Panc1 (cell line): ENCODE measurements around the gene OR6J1. TPM values are rescaled to one million over a fixed set of nuclear protein-coding genes. Genes with fewer than 3 reads are reported as not detected.
"Not testable (repeated sequence)": the region's sequence is repeated elsewhere in the genome, so short reads cannot be mapped to it uniquely, and the experiment has no call there.

ENCODE experiments used
- ATAC-seq: fragments of 200-7000 bp; cut with Tn5 transposase; 2 replicates; pipeline ENCODE4 v1.9.1; 2020; ENCODE audit warnings: mild to moderate bottlenecking, moderate library complexity
- BruUV-seq: library from RNA; stranded (reverse); fragments of 400-500 nt; replicated peaks from 2 replicates; lab custom pipeline; 2021; lab: Mats Ljungman, UMichigan
- CTCF ChIA-PET: fragments of 300-600 bp; sonication (Branson Sonifier 250); formaldehyde crosslinking; loops from one replicate; lab custom pipeline; 2022; ENCODE audit warnings: antibody characterized with exemption; lab: Charles Lee
- POLR2A ChIA-PET: fragments of 300-600 bp; sonication (Branson Sonifier 250); formaldehyde crosslinking; loops from one replicate; lab custom pipeline; 2022; ENCODE audit warnings: antibody characterized with exemption; lab: Charles Lee
- DNase-seq: peaks from one replicate; pipeline ENCODE4 v3.0.0-alpha.2; 2010; ENCODE audit warnings: low read depth, low spot score
- H3K27ac ChIP-seq: 2 replicates; pipeline ENCODE4 v1.5.1; 2011; ENCODE audit warnings: mild to moderate bottlenecking, low read length, inconsistent platforms
- H3K27me3 ChIP-seq: fragments of 200-500 bp; sonication (Bioruptor generic); 2 replicates; pipeline ENCODE4 v1.6.0; 2014; ENCODE audit warnings: low read length, inconsistent platforms; ENCODE audit not compliant: control insufficient read depth, insufficient read depth
- H3K36me3 ChIP-seq: fragments of 200-500 bp; sonication (Bioruptor generic); 2 replicates; pipeline ENCODE4 v1.5.1; 2014; ENCODE audit warnings: inconsistent platforms, mild to moderate bottlenecking, low read length, moderate library complexity; ENCODE audit not compliant: control insufficient read depth, insufficient read depth
- H3K4me1 ChIP-seq: 2 replicates; pipeline ENCODE4 v1.5.1; 2011; ENCODE audit warnings: inconsistent platforms, mild to moderate bottlenecking, low read length, moderate library complexity; ENCODE audit not compliant: control insufficient read depth, insufficient read depth
- H3K4me3 ChIP-seq, 2 experiments: 2 replicates each; pipeline ENCODE4 v1.5.1; 2011 to 2012; ENCODE audit warnings: low read depth in 2 of 2, low read length in 2 of 2, mild to moderate bottlenecking in 2 of 2, inconsistent platforms in 1 of 2, moderate library complexity in 1 of 2
- H3K9me3 ChIP-seq: fragments of 200-500 bp; sonication (Bioruptor generic); 2 replicates; pipeline ENCODE4 v1.5.1; 2014; ENCODE audit warnings: low read depth, mild to moderate bottlenecking, inconsistent platforms, low read length, moderate library complexity; ENCODE audit not compliant: control insufficient read depth, insufficient read depth
- POLR2AphosphoS5 ChIP-seq: IDR thresholded peaks from 2 replicates; pipeline ENCODE4 v1.6.1; 2012; ENCODE audit warnings: mild to moderate bottlenecking, low read depth, low read length, moderate library complexity
- SIN3A ChIP-seq: IDR thresholded peaks from 2 replicates; pipeline ENCODE4 v1.6.1; 2012; ENCODE audit warnings: low read depth, mild to moderate bottlenecking, low read length, moderate library complexity, borderline replicate concordance; ENCODE audit not compliant: insufficient read depth
- TCF7L2 ChIP-seq: IDR thresholded peaks from 2 replicates; pipeline ENCODE4 v1.6.1; 2011; ENCODE audit warnings: mild to moderate bottlenecking, low read depth, low read length, inconsistent platforms
- in situ Hi-C: cut with HindIII; loops from 2 replicates; pipeline ENCODE4 v1.10.0; 2016; ENCODE audit warnings: low sequenced_read_pairs, low pct_unique_long_range_greater_than_20kb
- intact Hi-C: fragments of 100-400 bp; cut with micrococcal nuclease; formaldehyde crosslinking; loops from one replicate; pipeline ENCODE4 v1.10.0; 2022; ENCODE audit not compliant: unreplicated experiment
- total RNA-seq: library from RNA; stranded (reverse); gene quantifications from one replicate; pipeline ENCODE4 v1.2.1, GENCODE V29; 2021; ENCODE audit not compliant: unreplicated experiment
- TF ChIP-seq, protein P1 (sequence below), 2 experiments: IDR thresholded peaks; 2 replicates each; pipeline ENCODE4 v1.6.1; 2011 to 2012; ENCODE audit warnings: low read depth in 2 of 2, control low read depth in 1 of 2, low read length in 1 of 2, mild to moderate bottlenecking in 1 of 2, moderate library complexity in 1 of 2; ENCODE audit not compliant: insufficient read depth in 1 of 2
- TF ChIP-seq, protein P2 (sequence below): fragments of 450-650 bp; IDR thresholded peaks from 2 replicates; pipeline ENCODE4 v1.5.1; 2017; ENCODE audit warnings: mild to moderate bottlenecking

Gene OR6J1
- total RNA-seq, 1 experiment from 2014 or later: not detected

DNA sequence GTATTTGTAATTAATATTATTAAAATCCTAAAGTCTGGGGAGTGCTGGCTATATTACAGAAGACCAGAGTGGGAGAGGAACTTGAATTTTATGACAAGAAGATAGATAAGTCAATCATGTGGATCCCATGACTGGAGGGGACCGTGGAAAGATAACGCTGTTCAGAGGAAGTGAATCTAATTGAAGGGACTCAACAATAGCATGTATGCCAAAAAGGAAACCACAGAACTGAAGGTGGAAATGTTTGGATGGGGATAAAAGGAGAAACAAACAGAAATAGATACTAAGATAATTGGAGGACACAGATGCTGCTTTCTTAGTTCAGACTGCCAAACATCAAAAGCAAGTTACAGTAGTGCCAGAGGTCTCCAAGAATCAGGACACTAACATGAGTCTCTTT lies 21.1 kb downstream of the OR6J1 start:
- no peak overlapping the region for H3K27ac ChIP-seq
- no peak for DNase-seq
- H3K4me1 ChIP-seq: no peaks in the 10 kb centered on the region
- intact Hi-C loops (no loop called here), in situ Hi-C loops (no loop called here)
- H3K4me3 ChIP-seq: no peak overlapping the region
- CTCF ChIA-PET: no interaction called here
- no peaks in the 10 kb centered on the region for H3K36me3 ChIP-seq
- H3K9me3 ChIP-seq: no peaks in the 10 kb centered on the region
- POLR2A ChIA-PET: no interaction called here
- H3K27me3 ChIP-seq: no peaks in the 10 kb centered on the region; the same call in 1 of the 2 replicates
- no TSS peak for BruUV-seq
- no peak for TF ChIP-seq SIN3A
- TF ChIP-seq POLR2AphosphoS5: no peak
- no peak for TF ChIP-seq TCF7L2
- TF ChIP-seq, protein P1, sequence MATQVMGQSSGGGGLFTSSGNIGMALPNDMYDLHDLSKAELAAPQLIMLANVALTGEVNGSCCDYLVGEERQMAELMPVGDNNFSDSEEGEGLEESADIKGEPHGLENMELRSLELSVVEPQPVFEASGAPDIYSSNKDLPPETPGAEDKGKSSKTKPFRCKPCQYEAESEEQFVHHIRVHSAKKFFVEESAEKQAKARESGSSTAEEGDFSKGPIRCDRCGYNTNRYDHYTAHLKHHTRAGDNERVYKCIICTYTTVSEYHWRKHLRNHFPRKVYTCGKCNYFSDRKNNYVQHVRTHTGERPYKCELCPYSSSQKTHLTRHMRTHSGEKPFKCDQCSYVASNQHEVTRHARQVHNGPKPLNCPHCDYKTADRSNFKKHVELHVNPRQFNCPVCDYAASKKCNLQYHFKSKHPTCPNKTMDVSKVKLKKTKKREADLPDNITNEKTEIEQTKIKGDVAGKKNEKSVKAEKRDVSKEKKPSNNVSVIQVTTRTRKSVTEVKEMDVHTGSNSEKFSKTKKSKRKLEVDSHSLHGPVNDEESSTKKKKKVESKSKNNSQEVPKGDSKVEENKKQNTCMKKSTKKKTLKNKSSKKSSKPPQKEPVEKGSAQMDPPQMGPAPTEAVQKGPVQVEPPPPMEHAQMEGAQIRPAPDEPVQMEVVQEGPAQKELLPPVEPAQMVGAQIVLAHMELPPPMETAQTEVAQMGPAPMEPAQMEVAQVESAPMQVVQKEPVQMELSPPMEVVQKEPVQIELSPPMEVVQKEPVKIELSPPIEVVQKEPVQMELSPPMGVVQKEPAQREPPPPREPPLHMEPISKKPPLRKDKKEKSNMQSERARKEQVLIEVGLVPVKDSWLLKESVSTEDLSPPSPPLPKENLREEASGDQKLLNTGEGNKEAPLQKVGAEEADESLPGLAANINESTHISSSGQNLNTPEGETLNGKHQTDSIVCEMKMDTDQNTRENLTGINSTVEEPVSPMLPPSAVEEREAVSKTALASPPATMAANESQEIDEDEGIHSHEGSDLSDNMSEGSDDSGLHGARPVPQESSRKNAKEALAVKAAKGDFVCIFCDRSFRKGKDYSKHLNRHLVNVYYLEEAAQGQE (IDR thresholded peaks at IDR 0.05; ENCODE audit: insufficient read depth in 1 of 2, low read depth in 2 of 2, low read length in 1 of 2): no peak
- TF ChIP-seq, protein P2, sequence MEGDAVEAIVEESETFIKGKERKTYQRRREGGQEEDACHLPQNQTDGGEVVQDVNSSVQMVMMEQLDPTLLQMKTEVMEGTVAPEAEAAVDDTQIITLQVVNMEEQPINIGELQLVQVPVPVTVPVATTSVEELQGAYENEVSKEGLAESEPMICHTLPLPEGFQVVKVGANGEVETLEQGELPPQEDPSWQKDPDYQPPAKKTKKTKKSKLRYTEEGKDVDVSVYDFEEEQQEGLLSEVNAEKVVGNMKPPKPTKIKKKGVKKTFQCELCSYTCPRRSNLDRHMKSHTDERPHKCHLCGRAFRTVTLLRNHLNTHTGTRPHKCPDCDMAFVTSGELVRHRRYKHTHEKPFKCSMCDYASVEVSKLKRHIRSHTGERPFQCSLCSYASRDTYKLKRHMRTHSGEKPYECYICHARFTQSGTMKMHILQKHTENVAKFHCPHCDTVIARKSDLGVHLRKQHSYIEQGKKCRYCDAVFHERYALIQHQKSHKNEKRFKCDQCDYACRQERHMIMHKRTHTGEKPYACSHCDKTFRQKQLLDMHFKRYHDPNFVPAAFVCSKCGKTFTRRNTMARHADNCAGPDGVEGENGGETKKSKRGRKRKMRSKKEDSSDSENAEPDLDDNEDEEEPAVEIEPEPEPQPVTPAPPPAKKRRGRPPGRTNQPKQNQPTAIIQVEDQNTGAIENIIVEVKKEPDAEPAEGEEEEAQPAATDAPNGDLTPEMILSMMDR: no peak
- no peak for ATAC-seq

DNA sequence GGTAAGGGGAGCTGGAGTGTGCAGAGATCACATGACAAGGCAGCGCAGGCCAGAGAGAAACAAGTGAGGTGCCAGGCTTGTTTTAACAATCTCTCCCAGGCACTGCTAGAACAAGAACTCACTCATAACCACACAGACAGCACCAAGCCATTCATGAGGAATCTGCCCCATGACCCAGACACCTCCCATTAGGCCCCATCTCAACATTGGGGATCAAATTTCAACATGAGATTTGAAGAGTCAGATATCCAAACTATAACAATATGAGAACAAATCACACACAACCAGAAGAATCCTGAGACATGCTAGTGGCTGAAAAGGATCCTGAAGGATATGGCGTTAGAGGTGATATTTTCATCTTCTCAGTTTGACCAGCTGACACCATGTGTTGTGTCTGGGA lies 21.9 kb downstream of the OR6J1 start:
- Histone ChIP-seq H3K27ac (no peak overlapping the region), H3K36me3 (no peaks in the 10 kb centered on the region), H3K27me3 (no peaks in the 10 kb centered on the region), H3K9me3 (no peaks in the 10 kb centered on the region), H3K4me1 (no peaks in the 10 kb centered on the region), H3K4me3 (no peak overlapping the region)
- ChIA-PET POLR2A (no interaction called here), CTCF (no interaction called here)
- TF ChIP-seq, protein P1 (IDR thresholded peaks at IDR 0.05; ENCODE audit: insufficient read depth in 1 of 2, low read depth in 2 of 2, low read length in 1 of 2): no peak
- TF ChIP-seq SIN3A (no peak), TCF7L2 (no peak), POLR2AphosphoS5 (no peak)
- TF ChIP-seq, protein P2: no peak
- no TSS peak for BruUV-seq
- DNase-seq (no peak), ATAC-seq (no peak)
- in situ Hi-C loops: no loop called here
- intact Hi-C loops: no loop called here

DNA sequence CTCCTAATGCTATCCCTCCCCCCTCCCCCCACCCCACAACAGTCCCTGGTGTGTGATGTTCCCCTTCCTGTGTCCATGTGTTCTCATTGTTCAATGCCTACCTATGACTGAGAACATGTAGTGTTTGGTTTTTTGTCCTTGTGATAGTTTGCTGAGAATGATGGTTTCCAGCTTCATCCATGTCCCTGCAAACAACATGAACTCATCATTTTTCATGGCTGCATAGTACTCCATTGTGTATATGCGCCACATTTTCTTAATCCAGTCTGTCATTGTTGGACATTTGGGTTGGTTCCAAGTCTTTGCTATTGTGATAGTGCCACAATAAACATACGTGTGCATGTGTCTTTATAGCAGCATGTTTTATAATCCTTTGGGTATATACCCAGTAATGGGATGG lies 28.4 kb downstream of the OR6J1 start:
- BruUV-seq, intact Hi-C loops, ATAC-seq, CTCF ChIA-PET, H3K4me1 ChIP-seq, in situ Hi-C loops, H3K4me3 ChIP-seq, POLR2A ChIA-PET, H3K36me3 ChIP-seq, DNase-seq, H3K27ac ChIP-seq, H3K9me3 ChIP-seq, H3K27me3 ChIP-seq: not testable (repeated sequence)
